A549 (cell line): ENCODE measurements around the gene RAP1A.

Experiments
- MYC ChIP-seq: IDR thresholded peaks from 2 replicates; pipeline ENCODE4 v1.6.1; 2012; ENCODE audit warnings: mild to moderate bottlenecking, inconsistent platforms, low read length, improper control_type of control experiment, borderline replicate concordance
- RNF2 ChIP-seq: fragments of 200-600 bp; sonication (generic); IDR thresholded peaks from 2 replicates; pipeline ENCODE4 v1.6.1; 2016; ENCODE audit warnings: low read depth, mild to moderate bottlenecking, antibody characterized with exemption, moderate library complexity, borderline replicate concordance
- TF ChIP-seq, protein P1 (sequence below): fragments of 200-600 bp; sonication (generic); IDR thresholded peaks from 2 replicates; pipeline ENCODE4 v1.6.1; 2016; ENCODE audit warnings: antibody characterized with exemption, mild to moderate bottlenecking, moderate library complexity

DNA sequence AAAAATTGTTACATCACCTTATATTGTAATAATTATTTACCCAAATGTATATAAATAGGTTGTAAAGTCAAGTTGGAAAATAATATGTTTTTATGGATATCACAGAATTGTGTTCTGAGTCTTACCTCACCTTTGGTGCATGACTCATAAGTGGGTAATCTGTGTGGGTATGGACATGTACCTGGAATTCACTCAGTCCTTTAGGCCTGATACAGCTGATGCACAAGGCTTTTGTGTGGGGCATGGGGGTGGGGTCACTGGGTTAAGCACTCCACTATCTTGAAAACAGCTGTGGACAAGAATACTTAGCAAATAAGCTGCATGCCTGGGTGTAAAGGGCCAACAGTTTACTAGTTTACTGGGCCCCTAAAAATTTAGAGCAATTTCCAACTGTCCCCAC is 85.2 kb downstream of the RAP1A start:
- TF ChIP-seq, protein P1, sequence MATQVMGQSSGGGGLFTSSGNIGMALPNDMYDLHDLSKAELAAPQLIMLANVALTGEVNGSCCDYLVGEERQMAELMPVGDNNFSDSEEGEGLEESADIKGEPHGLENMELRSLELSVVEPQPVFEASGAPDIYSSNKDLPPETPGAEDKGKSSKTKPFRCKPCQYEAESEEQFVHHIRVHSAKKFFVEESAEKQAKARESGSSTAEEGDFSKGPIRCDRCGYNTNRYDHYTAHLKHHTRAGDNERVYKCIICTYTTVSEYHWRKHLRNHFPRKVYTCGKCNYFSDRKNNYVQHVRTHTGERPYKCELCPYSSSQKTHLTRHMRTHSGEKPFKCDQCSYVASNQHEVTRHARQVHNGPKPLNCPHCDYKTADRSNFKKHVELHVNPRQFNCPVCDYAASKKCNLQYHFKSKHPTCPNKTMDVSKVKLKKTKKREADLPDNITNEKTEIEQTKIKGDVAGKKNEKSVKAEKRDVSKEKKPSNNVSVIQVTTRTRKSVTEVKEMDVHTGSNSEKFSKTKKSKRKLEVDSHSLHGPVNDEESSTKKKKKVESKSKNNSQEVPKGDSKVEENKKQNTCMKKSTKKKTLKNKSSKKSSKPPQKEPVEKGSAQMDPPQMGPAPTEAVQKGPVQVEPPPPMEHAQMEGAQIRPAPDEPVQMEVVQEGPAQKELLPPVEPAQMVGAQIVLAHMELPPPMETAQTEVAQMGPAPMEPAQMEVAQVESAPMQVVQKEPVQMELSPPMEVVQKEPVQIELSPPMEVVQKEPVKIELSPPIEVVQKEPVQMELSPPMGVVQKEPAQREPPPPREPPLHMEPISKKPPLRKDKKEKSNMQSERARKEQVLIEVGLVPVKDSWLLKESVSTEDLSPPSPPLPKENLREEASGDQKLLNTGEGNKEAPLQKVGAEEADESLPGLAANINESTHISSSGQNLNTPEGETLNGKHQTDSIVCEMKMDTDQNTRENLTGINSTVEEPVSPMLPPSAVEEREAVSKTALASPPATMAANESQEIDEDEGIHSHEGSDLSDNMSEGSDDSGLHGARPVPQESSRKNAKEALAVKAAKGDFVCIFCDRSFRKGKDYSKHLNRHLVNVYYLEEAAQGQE: no peak
- no peak for TF ChIP-seq RNF2
- TF ChIP-seq MYC: no peak
